HepG2 (cell line): ENCODE results near the gene MRM1.
A peak's percentile ranks its signal among the peaks of the same experiment; 100 is the strongest.

Experiments
- ADNP ChIP-seq: sonication (generic); formaldehyde crosslinking; IDR thresholded peaks from 2 replicates; pipeline ENCODE4 v1.4.0; 2020; ENCODE audit warnings: missing genetic modification reagents
- ETS1 ChIP-seq: sonication (generic); formaldehyde crosslinking; IDR thresholded peaks from 2 replicates; pipeline ENCODE4 v1.4.0; 2020; ENCODE audit warnings: missing genetic modification reagents
- GABPA ChIP-seq, 2 experiments: IDR thresholded peaks; 2 replicates each; pipeline ENCODE4 v1.6.1; 2011 to 2016; ENCODE audit warnings: low read depth in 2 of 2, low read length in 1 of 2, missing biosample characterization in 1 of 2, missing genetic modification characterization in 1 of 2
- MTA3 ChIP-seq: sonication (generic); formaldehyde crosslinking; IDR thresholded peaks from 2 replicates; pipeline ENCODE4 v1.4.0; 2020; ENCODE audit warnings: missing genetic modification reagents
- NFIC ChIP-seq: IDR thresholded peaks from 2 replicates; pipeline ENCODE4 v1.6.1; 2012; ENCODE audit warnings: mild to moderate bottlenecking, low read length, inconsistent platforms
- NR2F1 ChIP-seq, 2 experiments: fragments of 450-650 bp in 1 of 2; formaldehyde crosslinking in 1 of 2; IDR thresholded peaks; 2 replicates each; pipeline versions ENCODE4 v1.5.0 to v1.6.1; 2016 to 2020; ENCODE audit warnings: mild to moderate bottlenecking in 1 of 2, missing compliant biosample characterization in 1 of 2, missing genetic modification reagents in 1 of 2, moderate library complexity in 1 of 2
- POLR2AphosphoS5 ChIP-seq: IDR thresholded peaks from 2 replicates; pipeline ENCODE4 v1.6.1; 2012; ENCODE audit warnings: low read depth, low read length
- RBFOX2 ChIP-seq: fragments of 200-400 bp; formaldehyde crosslinking; IDR thresholded peaks from 2 replicates; pipeline ENCODE4 v1.6.1; 2017; ENCODE audit warnings: low read depth, mild to moderate bottlenecking, low read length
- ZBTB10 ChIP-seq: sonication (generic); formaldehyde crosslinking; IDR thresholded peaks from 2 replicates; pipeline ENCODE4 v1.4.0; 2020; ENCODE audit warnings: missing genetic modification reagents, borderline replicate concordance
- ZBTB2 ChIP-seq: sonication (generic); formaldehyde crosslinking; IDR thresholded peaks from 2 replicates; pipeline ENCODE4 v1.8.0; 2022; ENCODE audit warnings: low read depth, missing genetic modification reagents
- ZBTB39 ChIP-seq: sonication (generic); formaldehyde crosslinking; IDR thresholded peaks from 2 replicates; pipeline ENCODE4 v1.5.0; 2020; ENCODE audit warnings: missing genetic modification reagents
- ZFX ChIP-seq: sonication (generic); formaldehyde crosslinking; IDR thresholded peaks from 2 replicates; pipeline ENCODE4 v1.4.0; 2020; ENCODE audit warnings: mild to moderate bottlenecking, low read depth, missing genetic modification reagents, moderate library complexity
- ZNF629 ChIP-seq: sonication (generic); formaldehyde crosslinking; conservative IDR thresholded peaks from 2 replicates; pipeline ENCODE4 v1.5.0; 2020; ENCODE audit warnings: missing genetic modification reagents

- TF ChIP-seq ETS1 (CRISPR knock-in tag) (no peak), MTA3 (no peak), RBFOX2 (0 out of 2 replicates have a peak, but pooled peaks have one; percentile 16), NR2F1 (CRISPR knock-in tag; IDR thresholded peaks at IDR 0.05) (no peak), ZNF629 (CRISPR knock-in tag) (no peak), ZBTB39 (CRISPR knock-in tag) (no peak), ZBTB10 (CRISPR knock-in tag) (no peak), ZBTB2 (CRISPR knock-in tag) (no peak), GABPA (IDR thresholded peaks at IDR 0.05; ENCODE audit: low read depth, low read length) (no peak), GABPA (CRISPR knock-in tag; IDR thresholded peaks at IDR 0.05; ENCODE audit: low read depth) (no peak), ADNP (CRISPR knock-in tag) (no peak), ZFX (no peak), NFIC (no peak), POLR2AphosphoS5 (no peak)
Measured at GRCh38 chr17:36553459-36553858, 47.9 kb upstream of the MRM1 start.
